HG02884 (cell line): ENCODE data around the gene CIC.
"Not testable (repeated sequence)": the region's sequence is repeated elsewhere in the genome, so short reads cannot be mapped to it uniquely, and the experiment has no call there.

ENCODE experiments used
- ATAC-seq: cut with Tn5 transposase; IDR thresholded peaks from one replicate; pipeline ENCODE4 v1.9.1; 2021; ENCODE audit warnings: mild to moderate bottlenecking, moderate library complexity; ENCODE audit not compliant: unreplicated experiment

CIC gene

GRCh38 chr19:42254089-42254849 lies 14.8 kb upstream of the CIC start:
- ATAC-seq: no peak

- ATAC-seq: peak; percentile 51
Observed at GRCh38 chr19:42254850-42255765, 13.9 kb upstream of the CIC start, which contains the start of gene ERF. Gene ERF, minus strand, starts transcription at chr19:42255128. Its CDS starts 129 bp downstream, at chr19:42254999.

GRCh38 chr19:42255766-42256745 lies 13.0 kb upstream of the CIC start:
- ATAC-seq: no peak

GRCh38 chr19:42257842-42258241 lies 11.2 kb upstream of the CIC start:
- not testable (repeated sequence) for ATAC-seq

- no peak for ATAC-seq
Observed at GRCh38 chr19:42261763-42262162, 7.3 kb upstream of the CIC start.

- not testable (repeated sequence) for ATAC-seq
Observed at GRCh38 chr19:42266105-42266504, 2.9 kb upstream of the CIC start.

GRCh38 chr19:42266928-42267603 lies 2.0 kb upstream of the CIC start:
- not testable (repeated sequence) for ATAC-seq

- no peak for ATAC-seq
Observed at GRCh38 chr19:42267644-42268141, 1.4 kb upstream of the CIC start.

- peak; percentile 49 for ATAC-seq
Observed at GRCh38 chr19:42268142-42268703, 829 bp upstream of the CIC start.

GRCh38 chr19:42269478-42270345 lies 660 bp downstream of the CIC start:
- ATAC-seq: no peak

GRCh38 chr19:42270346-42271044 lies 1.4 kb downstream of the CIC start:
- ATAC-seq: no peak

- no peak for ATAC-seq
Observed at GRCh38 chr19:42271045-42271419, 2.0 kb downstream of the CIC start.

- ATAC-seq: no peak
Observed at GRCh38 chr19:42271861-42272534, 2.9 kb downstream of the CIC start.

- ATAC-seq: no peak
Observed at GRCh38 chr19:42272535-42272897, 3.5 kb downstream of the CIC start.

- ATAC-seq: no peak
Observed at GRCh38 chr19:42272989-42273406, 3.9 kb downstream of the CIC start.

- ATAC-seq: no peak
Observed at GRCh38 chr19:42273407-42274064, 4.5 kb downstream of the CIC start.

- ATAC-seq: no peak
Observed at GRCh38 chr19:42274065-42274682, 5.1 kb downstream of the CIC start.
